Upper lobe of left lung (tissue), 4 donors: Measurements from ENCODE around the gene CDV3.

ENCODE experiments used
- CTCF ChIP-seq, 6 experiments: fragments of 450-650 bp in 4 of 6; fragments of 200-600 bp in 2 of 6; sonication (generic) in 2 of 6; IDR thresholded peaks; one replicate each; pipeline ENCODE4 v1.5.1; 2016 to 2019; ENCODE audit warnings: antibody characterized with exemption in 6 of 6
- POLR2AphosphoS5 ChIP-seq, 2 donors: sonication (generic); formaldehyde crosslinking; IDR thresholded peaks; one replicate each; pipeline ENCODE4 v1.5.1; 2017; ENCODE audit warnings: antibody characterized with exemption in 2 of 2

GRCh38 chr3:133572158-133573053 lies 1.1 kb upstream of the CDV3 start:
- TF ChIP-seq CTCF (IDR thresholded peaks at IDR 0.05), result no peak
- TF ChIP-seq POLR2AphosphoS5 (IDR thresholded peaks at IDR 0.05), result peak in 1 of 2 donors; percentile 8
